SK-N-SH (cell line): ENCODE data around the gene F2RL3.

Source experiments
- EP300 ChIP-seq, 2 experiments: IDR thresholded peaks; 2 replicates each; pipeline versions ENCODE4 v1.4.0 to v1.6.1; 2012; ENCODE audit warnings: borderline replicate concordance in 1 of 2, low read depth in 1 of 2, low read length in 1 of 2
- EZH2phosphoT487 ChIP-seq: fragments of 200-600 bp; sonication (generic); IDR thresholded peaks from 2 replicates; pipeline ENCODE4 v1.6.1; 2017; ENCODE audit warnings: low read depth, mixed run types, mild to moderate bottlenecking, antibody characterized with exemption, moderate library complexity, borderline replicate concordance
- FOSL2 ChIP-seq: IDR thresholded peaks from 2 replicates; pipeline ENCODE4 v1.4.0; 2012; ENCODE audit warnings: low read depth, mild to moderate bottlenecking, moderate library complexity, borderline replicate concordance
- FOXJ3 ChIP-seq: sonication (generic); formaldehyde crosslinking; IDR thresholded peaks from 2 replicates; pipeline ENCODE4 v1.5.1; 2020; ENCODE audit warnings: mild to moderate bottlenecking, missing genetic modification reagents
- GABPA ChIP-seq: IDR thresholded peaks from 2 replicates; pipeline ENCODE4 v1.4.0; 2012; ENCODE audit warnings: low read depth, mild to moderate bottlenecking
- MAX ChIP-seq: IDR thresholded peaks from 2 replicates; pipeline ENCODE4 v1.4.0; 2012; ENCODE audit warnings: low read depth
- RAD21 ChIP-seq: IDR thresholded peaks from 2 replicates; pipeline ENCODE4 v1.6.1; 2012; ENCODE audit warnings: mild to moderate bottlenecking, low read length
- RXRA ChIP-seq: IDR thresholded peaks from 2 replicates; pipeline ENCODE4 v1.4.0; 2012; ENCODE audit warnings: low read depth, mild to moderate bottlenecking, borderline replicate concordance
- SIN3A ChIP-seq: IDR thresholded peaks from 2 replicates; pipeline ENCODE4 v1.6.1; 2012; ENCODE audit warnings: low read depth, mild to moderate bottlenecking, low read length, moderate library complexity, borderline replicate concordance
- SMC3 ChIP-seq: IDR thresholded peaks from 2 replicates; pipeline ENCODE4 v1.6.1; 2012; ENCODE audit warnings: low read depth, low read length, improper control_type of control experiment
- USF2 ChIP-seq: fragments of 150-350 bp; IDR thresholded peaks from 2 replicates; pipeline ENCODE4 v1.6.1; 2017; ENCODE audit warnings: antibody characterized with exemption, low read length, low read depth, borderline replicate concordance
- YY1 ChIP-seq: IDR thresholded peaks from 2 replicates; pipeline ENCODE4 v1.4.0; 2012; ENCODE audit warnings: low read depth, mild to moderate bottlenecking
- TF ChIP-seq, protein P1 (sequence below): fragments of 200-600 bp; sonication (generic); IDR thresholded peaks from 2 replicates; pipeline ENCODE4 v1.6.1; 2017; ENCODE audit warnings: antibody characterized with exemption, mild to moderate bottlenecking, moderate library complexity

DNA sequence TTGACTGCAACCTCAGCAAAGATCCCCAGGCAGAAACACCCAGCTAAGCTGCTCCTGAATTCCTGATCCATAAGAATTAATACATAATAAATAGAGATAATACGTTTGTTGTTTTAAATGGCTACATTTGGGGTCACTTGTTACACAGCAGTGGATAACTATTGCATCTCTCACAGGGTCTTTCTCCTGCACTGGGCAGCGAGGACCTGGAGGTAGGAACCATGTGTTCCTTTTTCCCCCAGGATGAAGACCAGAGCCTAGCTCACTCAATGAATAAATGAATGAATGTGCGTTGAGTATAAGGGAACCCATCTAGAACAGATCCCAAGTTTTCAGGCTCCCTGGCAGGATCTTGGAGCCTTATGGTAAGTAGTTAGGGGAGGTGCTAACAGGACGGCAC lies 30.7 kb downstream of the F2RL3 start:
- TF ChIP-seq, protein P1, sequence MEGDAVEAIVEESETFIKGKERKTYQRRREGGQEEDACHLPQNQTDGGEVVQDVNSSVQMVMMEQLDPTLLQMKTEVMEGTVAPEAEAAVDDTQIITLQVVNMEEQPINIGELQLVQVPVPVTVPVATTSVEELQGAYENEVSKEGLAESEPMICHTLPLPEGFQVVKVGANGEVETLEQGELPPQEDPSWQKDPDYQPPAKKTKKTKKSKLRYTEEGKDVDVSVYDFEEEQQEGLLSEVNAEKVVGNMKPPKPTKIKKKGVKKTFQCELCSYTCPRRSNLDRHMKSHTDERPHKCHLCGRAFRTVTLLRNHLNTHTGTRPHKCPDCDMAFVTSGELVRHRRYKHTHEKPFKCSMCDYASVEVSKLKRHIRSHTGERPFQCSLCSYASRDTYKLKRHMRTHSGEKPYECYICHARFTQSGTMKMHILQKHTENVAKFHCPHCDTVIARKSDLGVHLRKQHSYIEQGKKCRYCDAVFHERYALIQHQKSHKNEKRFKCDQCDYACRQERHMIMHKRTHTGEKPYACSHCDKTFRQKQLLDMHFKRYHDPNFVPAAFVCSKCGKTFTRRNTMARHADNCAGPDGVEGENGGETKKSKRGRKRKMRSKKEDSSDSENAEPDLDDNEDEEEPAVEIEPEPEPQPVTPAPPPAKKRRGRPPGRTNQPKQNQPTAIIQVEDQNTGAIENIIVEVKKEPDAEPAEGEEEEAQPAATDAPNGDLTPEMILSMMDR: no peak
- no peak for TF ChIP-seq MAX
- TF ChIP-seq EZH2phosphoT487: no peak
- no peak for TF ChIP-seq EP300 (IDR thresholded peaks at IDR 0.05; ENCODE audit: borderline replicate concordance in 1 of 2, low read depth in 1 of 2, low read length in 1 of 2)
- no peak for TF ChIP-seq FOXJ3
- no peak for TF ChIP-seq GABPA
- TF ChIP-seq FOSL2: no peak
- TF ChIP-seq SIN3A: no peak
- TF ChIP-seq RAD21: no peak
- no peak for TF ChIP-seq RXRA
- TF ChIP-seq YY1: no peak
- TF ChIP-seq USF2: no peak
- TF ChIP-seq SMC3: no peak
